Lower leg skin (tissue), 4 donors: Measurements from ENCODE around the gene TBC1D22A. TPM values are rescaled to one million over a fixed set of nuclear protein-coding genes. Genes with fewer than 3 reads are reported as not detected.

Experiments
- DNase-seq, 2 donors: peaks; one replicate each; pipeline ENCODE4 v3.0.0-alpha.2; 2019; ENCODE audit warnings: low spot score in 2 of 2
- H3K4me3 ChIP-seq: fragments of 200-600 bp; sonication (generic); 2 replicates; pipeline ENCODE4 v1.5.1; 2017; ENCODE audit warnings: mild to moderate bottlenecking, low read depth; ENCODE audit not compliant: poor library complexity, severe bottlenecking
- CTCF ChIP-seq, 3 donors: fragments of 450-650 bp; IDR thresholded peaks; one replicate each; pipeline ENCODE4 v1.5.1; 2016; ENCODE audit warnings: antibody characterized with exemption in 3 of 3, mild to moderate bottlenecking in 3 of 3, moderate library complexity in 2 of 3
- POLR2A ChIP-seq, 2 donors: fragments of 450-650 bp; IDR thresholded peaks; one replicate each; pipeline ENCODE4 v1.6.1; 2016 to 2017; ENCODE audit warnings: antibody characterized with exemption in 2 of 2, mild to moderate bottlenecking in 1 of 2, moderate library complexity in 1 of 2
- WGBS, 2 donors: methylation state at CpG; one replicate each; pipeline ENCODE4 v1.1.5; 2018; 5-methylcytosine and 5-hydroxymethylcytosine counted together
- intact Hi-C: fragments of 100-400 bp; cut with DNase I; formaldehyde crosslinking; loops from one replicate; pipeline ENCODE4 v1.15.0; 2023; ENCODE audit warnings: low total_unique reads
- total RNA-seq, 4 donors: library from RNA; depleted of rRNA; stranded (reverse); fragments of >200 nt; gene quantifications; one replicate each; pipeline ENCODE4 v1.1.0, GENCODE V29; 2016

TBC1D22A gene
- total RNA-seq, 4 donors from 2014 or later, result 21.8 to 32.3 (median 31.6) TPM

GRCh38 chr22:46749682-46750529, 12.5 kb upstream of the TBC1D22A start:
- WGBS, 2 donors, result 73% methylated on average over 13 to 14 of the region's 14 CpGs

GRCh38 chr22:46750530-46750800, 12.0 kb upstream of the TBC1D22A start:
- DNase-seq, result no peak
- TF ChIP-seq CTCF (IDR thresholded peaks at IDR 0.05) (no peak), POLR2A (IDR thresholded peaks at IDR 0.05) (no peak)
- WGBS, 2 donors, result 81 to 91% methylated on average over 5 of the region's 5 CpGs
- H3K4me3 ChIP-seq, result no peak overlapping the region
- intact Hi-C loops, result no loop called here

More at GRCh38 chr22:46749682-46750529, 12.5 kb upstream of the TBC1D22A start:
- TF ChIP-seq CTCF (IDR thresholded peaks at IDR 0.05), result no peak
- TF ChIP-seq POLR2A (IDR thresholded peaks at IDR 0.05), result no peak
- intact Hi-C loops, result no loop called here
- DNase-seq, result no peak
- no peak overlapping the region for H3K4me3 ChIP-seq

GRCh38 chr22:46750863-46751443, 11.5 kb upstream of the TBC1D22A start:
- intact Hi-C loops, result no loop called here
- TF ChIP-seq CTCF (IDR thresholded peaks at IDR 0.05) (no peak), POLR2A (IDR thresholded peaks at IDR 0.05) (no peak)
- WGBS, 2 donors, result 53 to 55% methylated on average over 12 of the region's 12 CpGs
- H3K4me3 ChIP-seq, result no peak overlapping the region
- DNase-seq, result no peak

GRCh38 chr22:46752286-46752987, 10.0 kb upstream of the TBC1D22A start:
- DNase-seq, result no peak
- intact Hi-C loops, result no loop called here
- WGBS, 2 donors, result 87 to 88% methylated on average over 10 to 11 of the region's 11 CpGs
- H3K4me3 ChIP-seq, result no peak overlapping the region
- no peak for TF ChIP-seq POLR2A (IDR thresholded peaks at IDR 0.05)
- no peak for TF ChIP-seq CTCF (IDR thresholded peaks at IDR 0.05)

- H3K4me3 ChIP-seq, result no peak overlapping the region
Observed at GRCh38 chr22:46752988-46753310, 9.5 kb upstream of the TBC1D22A start.

More at GRCh38 chr22:46752988-46753310, 9.5 kb upstream of the TBC1D22A start:
- whole genome bisulfite sequencing, 2 donors, result 97 to 100% methylated on average over 1 to 4 of the region's 6 CpGs
- no peak for TF ChIP-seq POLR2A (IDR thresholded peaks at IDR 0.05)
- no peak for TF ChIP-seq CTCF (IDR thresholded peaks at IDR 0.05)
- DNase-seq, result no peak
- intact Hi-C loops, result no loop called here
